H1 (cell line): Measurements from ENCODE around the gene EOLA1. TPM values are rescaled to one million over a fixed set of nuclear protein-coding genes. Genes with fewer than 3 reads are reported as not detected.

ENCODE experiments used
- CHD1 ChIP-seq: IDR thresholded peaks from 2 replicates; pipeline ENCODE4 v1.6.1; 2012; ENCODE audit warnings: low read depth, low read length, improper control_type of control experiment
- EGR1 ChIP-seq: IDR thresholded peaks from 2 replicates; pipeline ENCODE4 v1.6.1; 2011; ENCODE audit warnings: low read depth, low read length, borderline replicate concordance
- HDAC2 ChIP-seq, 2 experiments: fragments of 300-600 bp in 1 of 2; sonication (generic) in 1 of 2; IDR thresholded peaks; 2 replicates each; pipeline ENCODE4 v1.6.1; 2011 to 2012; ENCODE audit warnings: low read depth in 2 of 2, low read length in 2 of 2, mild to moderate bottlenecking in 2 of 2, moderate library complexity in 2 of 2, borderline replicate concordance in 1 of 2, inconsistent platforms in 1 of 2
- SIN3A ChIP-seq, 2 experiments: IDR thresholded peaks in 1 of 2; conservative IDR thresholded peaks in 1 of 2; 2 replicates each; pipeline ENCODE4 v1.6.1; 2011 to 2012; ENCODE audit warnings: low read length in 2 of 2, improper control_type of control experiment in 1 of 2, low read depth in 1 of 2, mild to moderate bottlenecking in 1 of 2
- polyA plus RNA-seq, 7 experiments: library from polyadenylated mRNA; depleted of rRNA in 3 of 7; stranded (reverse) in 5 of 7; unstranded in 2 of 7; fragments of >200 nt in 5 of 7; fragments of 200-250 nt in 2 of 7; gene quantifications; 1 replicate in 5 of 7; 2 replicates in 1 of 7; 4 replicates in 1 of 7; pipeline versions ENCODE4 v1.2.1 to v1.2.3, GENCODE V29; 2011 to 2013; ENCODE audit warnings: missing spikeins in 2 of 7, mixed read lengths in 2 of 7
- total RNA-seq: library from RNA; stranded (reverse); fragmentation: NEBNext Ultra II Directional; extraction: Animal tissue kit (Norgen Biotek cat#: 25700); gene quantifications from 2 replicates; pipeline ENCODE4 v1.2.1, GENCODE V29; 2021

EOLA1 gene
- total and polyA plus RNA-seq, 2 of the 8 experiments (the other 6 are each of a cell fraction or from before 2014, with no cell fraction given): 5.4 to 7.6 TPM

DNA sequence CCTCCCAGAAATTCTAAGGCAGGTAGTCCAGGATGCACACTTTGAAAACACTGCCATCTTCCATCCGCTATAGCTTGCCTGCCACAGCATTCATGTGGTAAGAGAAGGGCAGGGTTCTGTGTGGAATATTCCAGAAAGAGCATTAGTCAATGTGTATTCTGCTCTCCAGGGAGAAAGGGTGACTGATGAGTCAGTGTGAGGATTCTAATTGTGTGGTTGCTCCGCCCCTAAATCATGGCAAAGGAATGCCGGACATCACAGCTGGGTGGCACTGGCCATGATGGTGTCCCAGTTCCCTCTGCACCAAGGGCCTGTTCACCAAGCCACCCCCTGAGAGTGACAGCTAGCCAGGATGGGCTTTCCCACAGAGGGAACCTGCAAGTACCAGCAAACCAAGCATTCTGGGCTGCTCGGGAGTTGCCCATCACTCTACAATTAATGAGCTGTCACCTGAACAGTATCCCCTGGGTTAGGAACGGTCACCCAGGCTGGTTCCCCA is 45.2 kb upstream of the EOLA1 start (continued):
- TF ChIP-seq EGR1: no peak
- no peak for TF ChIP-seq CHD1
- TF ChIP-seq SIN3A (conservative IDR thresholded peaks at IDR 0.05 in 1 of 2, IDR thresholded peaks at IDR 0.05 in 1 of 2; ENCODE audit: low read depth in 1 of 2, low read length in 2 of 2): no peak
- no peak for TF ChIP-seq HDAC2 (IDR thresholded peaks at IDR 0.05; ENCODE audit: borderline replicate concordance in 1 of 2, low read depth in 2 of 2, low read length in 2 of 2)
